HG03175 (cell line): ENCODE data around the gene ANKS1B.
"Not testable (repeated sequence)": the region's sequence is repeated elsewhere in the genome, so short reads cannot be mapped to it uniquely, and the experiment has no call there.

ENCODE experiments used
- ATAC-seq: cut with Tn5 transposase; IDR thresholded peaks from one replicate; pipeline ENCODE4 v1.9.1; 2021; ENCODE audit warnings: mild to moderate bottlenecking, moderate library complexity; ENCODE audit not compliant: unreplicated experiment

ANKS1B gene

DNA sequence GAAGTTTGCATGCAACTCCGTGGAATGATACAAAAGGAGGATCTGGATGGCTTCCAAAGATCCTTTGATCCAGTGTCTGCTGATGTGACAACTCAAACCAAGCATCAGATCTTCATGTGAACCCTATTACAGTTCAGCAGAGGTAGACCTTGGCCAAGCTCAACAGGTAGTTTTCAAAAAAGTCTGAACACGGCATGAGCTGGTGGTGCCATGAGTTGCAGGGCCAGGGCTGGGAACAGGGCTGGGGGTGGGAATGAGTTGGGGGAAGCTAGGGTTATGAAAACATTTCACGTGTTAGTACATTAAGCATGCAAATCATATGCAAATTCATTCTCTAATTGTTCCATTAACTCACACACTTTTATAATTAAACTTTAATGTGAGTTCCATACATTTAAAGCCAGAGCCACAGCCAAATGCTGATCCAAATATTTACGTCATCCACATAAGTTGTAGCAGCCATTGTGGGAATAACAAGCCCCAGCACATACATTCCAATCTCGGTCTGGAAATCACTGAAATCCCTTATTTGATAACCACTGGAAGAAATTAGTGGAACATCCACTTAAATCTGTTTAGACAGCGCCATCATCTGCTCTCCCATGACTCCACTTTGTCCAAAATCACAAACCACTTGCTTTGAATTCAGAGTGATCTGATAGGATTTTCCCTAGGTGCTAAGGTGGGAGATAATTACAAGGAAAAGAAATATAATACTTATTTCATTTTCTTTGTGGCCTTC is 1181.1 kb downstream of the ANKS1B start:
- no peak for ATAC-seq

DNA sequence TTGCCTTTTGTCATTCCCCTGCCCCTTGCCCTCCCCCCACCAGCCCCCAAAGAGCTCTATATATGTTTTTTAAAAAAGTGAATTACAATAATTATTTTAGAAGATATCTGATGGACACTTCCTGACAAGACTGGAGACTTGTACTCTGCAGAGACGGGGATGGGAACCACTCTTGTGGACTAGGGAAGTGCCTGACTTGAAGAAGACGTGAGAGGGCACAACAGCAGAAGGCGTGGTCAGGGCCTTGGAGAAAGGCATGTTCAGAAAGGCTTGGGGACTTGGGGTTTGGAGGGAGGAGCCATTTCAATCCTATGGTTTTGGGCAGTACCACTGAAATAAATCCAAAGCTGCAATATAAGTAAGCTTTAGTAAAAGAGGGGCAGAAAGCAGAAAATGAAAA is 1184.9 kb downstream of the ANKS1B start:
- no peak for ATAC-seq

DNA sequence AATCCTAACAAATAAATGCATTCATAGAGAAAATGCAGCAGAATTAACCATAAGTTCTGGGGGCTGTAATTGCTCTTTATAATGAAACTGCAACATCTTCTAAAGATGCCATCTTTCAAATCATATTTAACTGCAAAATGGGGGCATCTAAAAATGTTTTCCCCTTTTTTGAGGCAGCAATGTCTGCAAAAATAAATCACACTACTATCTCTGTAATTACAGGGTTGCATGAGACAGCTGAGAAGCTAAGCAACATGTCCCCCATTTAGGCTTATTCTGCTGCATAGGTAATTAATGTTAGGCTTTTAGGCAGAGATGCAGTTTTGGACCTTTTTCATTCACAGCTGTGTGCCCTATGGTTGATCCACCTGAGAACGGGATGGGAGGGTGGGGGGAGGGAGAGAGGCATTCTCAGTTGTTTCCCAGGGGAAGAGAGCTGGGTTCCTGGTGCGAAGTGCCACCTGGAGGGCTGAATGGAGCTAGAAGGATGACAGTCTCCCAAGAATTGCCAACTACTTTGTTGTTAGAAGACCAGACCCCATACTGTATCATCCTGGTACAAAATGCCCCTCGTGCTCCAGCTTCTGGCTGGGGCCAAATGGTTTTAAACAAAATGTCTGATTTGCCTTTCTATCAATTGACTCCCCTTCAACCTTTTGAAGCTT is 1185.5 kb downstream of the ANKS1B start:
- no peak for ATAC-seq

- no peak for ATAC-seq
These were observed 1187.5 kb downstream of the ANKS1B start for GRCh38 chr12:98797200-98797599.

DNA sequence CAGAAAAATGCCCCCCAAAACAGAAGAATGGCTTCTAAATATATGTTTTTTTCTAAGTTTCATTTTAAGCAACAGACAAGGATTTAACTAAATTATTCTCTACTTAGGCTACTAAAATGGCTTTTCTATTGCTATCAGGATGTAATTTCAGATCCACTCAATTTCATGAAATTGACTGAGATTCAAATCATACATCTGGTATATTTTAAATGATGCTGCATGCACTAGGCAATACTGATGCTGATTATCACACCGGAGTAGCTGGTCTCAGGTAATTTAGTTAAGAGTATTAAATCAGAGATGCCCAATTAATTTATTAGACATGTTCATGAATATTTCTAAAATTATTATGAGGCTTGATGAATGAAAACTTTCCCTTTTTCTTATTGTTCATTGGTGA is 1188.0 kb downstream of the ANKS1B start:
- no peak for ATAC-seq

- ATAC-seq: no peak
These were observed 1191.6 kb downstream of the ANKS1B start for GRCh38 chr12:98793121-98793520.

DNA sequence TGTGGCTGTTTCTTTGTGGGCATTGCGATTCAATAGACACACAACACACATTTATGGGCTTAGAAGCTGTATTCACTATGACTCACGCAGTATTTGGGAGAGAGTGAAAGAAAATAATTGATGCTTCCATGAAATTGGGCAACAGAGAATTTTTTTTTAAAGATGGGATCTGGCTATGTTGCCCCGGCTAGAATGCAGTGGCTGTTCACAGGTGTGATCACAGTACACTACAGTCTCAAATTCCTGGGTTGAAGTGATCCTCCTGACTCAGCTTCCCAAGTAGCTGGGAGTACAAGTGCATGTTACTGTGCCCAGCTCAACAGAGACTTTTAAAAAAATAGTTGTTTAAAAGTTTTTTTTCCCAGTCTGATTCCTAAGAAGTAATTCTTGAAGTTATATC is 1193.3 kb downstream of the ANKS1B start:
- ATAC-seq: no peak

- no peak for ATAC-seq
These were observed 1196.3 kb downstream of the ANKS1B start for GRCh38 chr12:98788396-98788795.

DNA sequence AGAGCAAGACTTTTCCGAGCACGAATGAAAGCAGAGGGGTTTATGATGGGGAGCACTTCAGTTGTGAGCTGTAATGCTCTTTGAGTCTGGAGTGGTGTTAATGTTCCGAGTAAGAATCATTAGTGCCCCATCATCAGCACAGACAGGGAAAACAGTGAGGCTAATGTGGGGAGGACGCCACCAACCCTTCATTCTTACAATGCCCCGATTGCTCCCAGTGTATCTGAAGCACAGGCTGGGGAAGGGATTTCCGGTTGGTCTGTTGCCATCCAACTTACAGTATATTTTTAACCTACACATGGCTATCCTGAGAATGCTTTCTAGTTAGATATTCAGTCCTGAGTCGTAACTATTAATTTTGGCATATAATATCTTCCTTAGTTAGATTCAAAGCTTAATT is 1198.1 kb downstream of the ANKS1B start:
- ATAC-seq: no peak

- ATAC-seq: no peak
These were observed 1201.3 kb downstream of the ANKS1B start for GRCh38 chr12:98783420-98783819.

GRCh38 chr12:98780261-98780660 is 1204.5 kb downstream of the ANKS1B start:
- ATAC-seq: no peak

GRCh38 chr12:98772818-98773217 is 1211.9 kb downstream of the ANKS1B start:
- no peak for ATAC-seq

GRCh38 chr12:98771811-98772752 is 1212.7 kb downstream of the ANKS1B start:
- no peak for ATAC-seq

DNA sequence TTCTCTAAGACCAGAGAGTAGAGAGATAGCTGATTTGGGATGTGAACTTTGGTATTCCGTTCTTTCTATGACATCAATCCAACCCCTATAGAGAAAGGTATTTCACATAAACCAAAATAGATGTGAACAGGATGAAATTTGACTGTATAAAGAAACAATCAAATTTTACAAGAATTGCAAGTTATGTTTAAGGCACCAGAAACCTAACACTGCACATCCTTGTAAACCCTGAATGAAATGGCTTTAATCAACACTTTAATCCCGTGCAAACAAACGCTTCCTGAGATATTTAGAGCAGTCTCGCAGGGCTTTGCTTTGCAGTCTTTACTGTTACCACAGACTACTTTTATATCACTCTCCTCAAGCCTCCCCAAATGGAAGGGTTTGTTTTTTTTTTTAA is 1214.5 kb downstream of the ANKS1B start:
- no peak for ATAC-seq

DNA sequence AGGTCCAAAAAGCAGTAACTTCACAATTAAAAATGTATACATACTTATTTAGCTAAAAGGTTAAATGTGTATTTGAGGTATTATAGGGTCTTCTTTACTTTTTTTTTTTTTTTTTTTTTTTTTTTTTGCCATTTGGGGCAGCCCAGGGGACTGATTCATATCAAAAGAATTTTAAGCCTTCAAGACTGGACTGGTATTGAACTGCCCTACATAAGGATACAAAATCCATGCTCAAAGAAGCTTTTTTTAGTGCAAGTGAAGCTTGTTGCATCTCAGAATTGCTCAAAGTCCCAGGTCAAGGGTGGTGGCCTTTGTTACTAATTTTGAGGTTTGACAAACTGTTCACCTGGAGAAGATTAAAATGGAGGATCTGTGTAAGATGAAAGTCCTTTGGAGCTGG is 1215.7 kb downstream of the ANKS1B start:
- ATAC-seq: no peak

GRCh38 chr12:98767248-98767647 is 1217.5 kb downstream of the ANKS1B start:
- ATAC-seq: no peak

GRCh38 chr12:98763656-98764055 is 1221.1 kb downstream of the ANKS1B start:
- ATAC-seq: no peak

DNA sequence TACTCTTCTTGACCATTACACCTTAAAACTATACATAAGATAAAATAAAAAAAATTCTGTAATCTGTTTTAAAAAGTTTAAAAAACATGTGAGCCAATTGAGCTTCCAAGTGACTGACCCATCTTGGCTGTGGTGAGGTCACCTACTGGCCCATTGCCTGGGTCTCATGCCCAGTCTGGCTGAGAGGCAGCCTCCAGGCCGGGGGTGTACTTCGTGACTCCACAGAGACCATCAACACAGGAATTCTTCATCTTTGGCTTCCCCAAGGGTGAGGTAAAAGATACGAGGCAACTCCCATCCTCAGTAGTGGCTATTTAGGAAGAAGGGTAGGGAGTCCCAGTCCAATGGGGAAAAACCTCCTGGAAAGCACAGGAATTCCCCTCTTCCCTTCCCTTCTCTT is 1226.4 kb downstream of the ANKS1B start:
- ATAC-seq: no peak

- no peak for ATAC-seq
These were observed 1227.3 kb downstream of the ANKS1B start for GRCh38 chr12:98757455-98757854.

- ATAC-seq: not testable (repeated sequence)
These were observed 1228.9 kb downstream of the ANKS1B start for GRCh38 chr12:98755855-98756254.

DNA sequence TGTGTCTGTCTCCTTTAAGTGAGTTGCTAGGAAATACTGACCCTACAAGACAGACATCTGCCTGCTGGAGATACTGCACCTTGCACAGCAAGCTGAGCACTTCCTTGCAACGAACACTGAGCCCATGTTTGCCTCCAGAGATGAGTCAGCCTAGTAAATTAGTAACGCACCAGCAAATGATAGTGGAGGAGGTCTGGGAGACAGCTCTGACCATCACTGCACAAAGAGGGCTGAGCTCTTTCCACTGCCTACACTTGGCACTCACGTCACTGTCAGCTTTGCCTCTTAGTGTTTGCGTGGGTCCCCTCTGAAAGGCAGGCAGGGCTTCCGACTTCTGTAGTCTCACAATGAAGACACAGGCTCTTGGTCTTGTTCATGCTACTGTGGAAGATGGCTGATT is 1230.6 kb downstream of the ANKS1B start:
- ATAC-seq: peak; percentile 99

GRCh38 chr12:98752726-98753125 is 1232.0 kb downstream of the ANKS1B start:
- no peak for ATAC-seq
